Measurements from ENCODE around the gene FOXD1.
"Not testable (repeated sequence)": the region's sequence is repeated elsewhere in the genome, so short reads cannot be mapped to it uniquely, and the experiment has no call there.

FOXD1 gene

DNA sequence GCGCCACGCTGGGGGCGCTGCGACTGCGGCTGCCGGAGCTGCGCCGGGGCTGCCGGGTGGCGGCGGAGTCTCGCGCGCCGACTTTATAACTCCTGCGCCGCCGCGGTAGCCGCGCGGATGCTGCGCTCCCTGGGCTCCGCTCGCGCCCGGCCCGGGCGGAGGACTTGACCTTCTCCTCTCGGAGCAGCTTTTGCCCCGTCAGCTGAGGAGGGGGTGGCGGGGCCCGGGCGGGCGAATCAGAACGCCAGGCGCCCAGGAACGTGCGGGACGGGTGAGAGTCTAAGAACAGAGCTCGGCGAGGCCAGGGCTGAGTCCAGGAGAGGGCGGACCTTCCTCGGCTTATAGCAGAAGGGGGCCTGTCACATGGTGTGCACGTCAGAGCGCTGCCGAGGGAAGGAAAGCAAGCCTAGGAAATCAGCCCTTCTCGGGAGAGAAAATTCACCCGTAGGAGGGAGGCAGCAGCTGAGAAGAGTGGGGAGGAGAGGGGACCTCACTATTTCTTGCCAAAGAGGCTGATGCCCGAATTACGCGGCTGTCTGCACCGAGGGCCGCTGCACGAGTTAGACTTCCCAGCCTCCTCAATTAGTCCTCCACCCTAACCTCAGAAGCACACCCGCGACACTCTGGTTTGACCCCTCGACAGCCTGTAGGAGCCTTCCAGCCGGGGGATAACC, at the start of gene FOXD1:
TSS of gene FOXD1 (minus strand) at position 315 of the 674 bp plus-strand sequence. CDS start 415 bp downstream, outside the sequence.
- peak; percentile 42 for DNase-seq

- no peak for DNase-seq
These were observed 49.0 kb upstream of the FOXD1 start for GRCh38 chr5:73497497-73498056.

GRCh38 chr5:73496984-73497457, 48.4 kb upstream of the FOXD1 start:
- no peak for DNase-seq

GRCh38 chr5:73495772-73496335, 47.3 kb upstream of the FOXD1 start:
- no peak for DNase-seq

DNA sequence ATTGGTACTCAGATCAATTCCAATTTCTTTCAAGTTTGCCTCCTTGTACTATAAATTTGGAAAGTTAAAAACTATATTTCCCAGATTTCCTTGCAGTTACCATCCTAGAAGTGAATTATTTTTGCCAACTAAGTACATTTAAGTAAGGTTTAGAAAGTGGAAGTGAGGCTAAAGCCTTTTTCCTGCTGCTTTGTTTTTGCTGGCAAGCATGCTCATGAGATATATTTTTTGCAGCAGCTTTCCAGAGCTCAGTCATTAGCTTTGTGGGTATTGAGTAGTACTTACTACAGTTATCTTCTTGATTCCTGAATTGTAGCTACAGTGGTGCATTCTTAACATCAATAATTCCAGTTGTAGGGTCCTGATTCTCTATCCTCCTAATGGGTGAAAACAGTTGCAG, 46.1 kb upstream of the FOXD1 start:
- DNase-seq, result no peak

GRCh38 chr5:73493421-73493820, 44.8 kb upstream of the FOXD1 start:
- no peak for DNase-seq

DNA sequence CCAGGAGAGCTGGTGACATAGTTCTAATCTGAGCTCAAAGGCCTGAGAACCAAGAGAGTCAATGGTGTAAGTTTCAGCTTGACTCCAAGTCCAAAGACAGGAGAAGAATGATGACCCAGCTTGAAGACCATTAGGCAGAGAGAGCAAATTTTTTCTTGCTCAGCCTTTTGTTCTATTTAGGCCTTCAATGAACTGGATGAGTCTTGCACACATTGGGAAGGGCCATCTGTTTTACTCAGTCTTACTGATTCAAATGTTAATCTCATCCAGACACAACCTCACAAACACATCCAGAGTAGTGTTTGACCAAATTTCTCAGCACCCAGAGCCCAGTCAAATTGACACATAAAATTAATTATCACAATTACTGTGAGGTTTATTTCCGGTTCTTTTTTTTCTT, 42.6 kb upstream of the FOXD1 start:
- DNase-seq, result no peak

GRCh38 chr5:73490088-73490487, 41.5 kb upstream of the FOXD1 start:
- DNase-seq, result no peak

- DNase-seq, result no peak
These were observed 40.2 kb upstream of the FOXD1 start for GRCh38 chr5:73488806-73489205.

DNA sequence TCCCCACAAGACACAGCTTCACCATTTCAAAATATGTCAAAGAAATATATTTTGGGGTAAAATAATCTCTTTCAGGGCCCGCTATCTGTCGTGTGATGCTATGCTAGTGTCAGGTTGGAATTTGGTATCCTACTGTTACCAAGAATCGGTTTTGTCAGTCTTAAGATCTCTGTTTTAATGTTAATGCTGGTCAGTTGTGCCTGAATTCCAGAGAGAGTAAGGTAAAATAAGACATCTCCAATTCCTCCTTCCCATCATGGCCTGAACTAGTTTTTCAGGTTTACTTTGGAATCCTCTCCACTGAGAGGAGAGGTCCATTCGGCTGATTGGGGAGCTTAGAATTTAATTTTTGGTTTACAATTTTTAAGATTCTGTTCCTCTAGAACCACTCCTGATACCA, 39.2 kb upstream of the FOXD1 start:
- no peak for DNase-seq

DNA sequence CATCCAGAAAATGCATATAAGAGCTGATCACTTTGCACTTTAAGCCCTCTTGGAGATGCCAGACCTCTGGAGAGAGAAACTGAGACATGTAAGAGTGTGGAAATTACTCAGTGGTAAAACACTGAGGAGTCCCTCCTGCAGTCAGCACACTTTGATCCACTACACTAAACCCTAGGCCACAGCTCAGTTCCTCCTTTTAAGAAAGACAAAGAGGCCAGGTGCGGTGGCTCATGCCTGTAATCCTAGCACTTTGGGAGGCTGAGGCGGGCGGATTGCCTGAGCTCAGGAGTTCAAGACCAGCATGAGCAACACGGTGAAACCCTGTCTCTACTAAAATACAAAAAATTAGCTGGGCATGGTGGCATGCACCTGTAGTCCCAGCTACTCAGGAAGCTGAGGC, 38.7 kb upstream of the FOXD1 start:
- not testable (repeated sequence) for DNase-seq

- DNase-seq, result no peak
These were observed 37.7 kb upstream of the FOXD1 start for GRCh38 chr5:73486119-73486899.

GRCh38 chr5:73485715-73486114, 37.1 kb upstream of the FOXD1 start:
- no peak for DNase-seq

- no peak for DNase-seq
These were observed 35.9 kb upstream of the FOXD1 start for GRCh38 chr5:73484511-73484910.

DNA sequence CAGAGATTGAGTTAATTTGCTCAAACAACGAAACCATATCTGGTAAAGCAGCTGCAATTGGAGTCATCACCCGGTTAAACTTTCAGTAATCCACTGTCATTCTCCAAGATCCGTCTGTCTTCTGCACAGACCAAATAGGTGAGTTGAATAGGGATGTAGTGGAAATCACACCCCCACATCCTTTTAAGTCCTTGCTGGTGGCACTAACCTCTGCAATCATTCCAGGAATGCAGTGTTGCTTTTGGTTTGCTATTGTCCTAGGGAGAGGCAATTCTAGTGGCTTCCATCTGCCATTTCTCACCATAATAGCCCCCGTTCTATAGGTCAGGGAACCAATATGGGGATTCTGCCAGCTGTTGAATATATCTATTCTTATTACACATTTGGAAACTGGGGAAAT, 35.1 kb upstream of the FOXD1 start:
- DNase-seq, result no peak

GRCh38 chr5:73482383-73483136, 34.0 kb upstream of the FOXD1 start:
- no peak for DNase-seq

DNA sequence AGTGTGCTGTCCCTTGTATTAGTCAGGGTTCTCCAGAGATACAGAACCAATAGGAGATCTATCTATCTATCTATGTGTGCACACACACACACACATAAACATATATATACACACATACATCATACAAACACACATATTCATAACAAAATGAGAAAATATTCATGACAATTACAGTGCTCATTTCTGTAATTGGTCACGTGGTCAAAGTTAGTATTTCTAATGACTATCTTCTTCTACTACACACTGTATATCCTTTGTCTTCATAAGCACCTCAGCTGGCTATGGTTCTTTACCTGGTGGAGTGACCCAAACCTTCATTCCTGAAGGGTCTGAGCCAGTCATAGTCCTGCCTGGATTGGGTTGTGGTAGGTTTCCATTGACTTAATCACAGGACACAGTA, 31.9 kb upstream of the FOXD1 start:
- DNase-seq, result no peak

DNA sequence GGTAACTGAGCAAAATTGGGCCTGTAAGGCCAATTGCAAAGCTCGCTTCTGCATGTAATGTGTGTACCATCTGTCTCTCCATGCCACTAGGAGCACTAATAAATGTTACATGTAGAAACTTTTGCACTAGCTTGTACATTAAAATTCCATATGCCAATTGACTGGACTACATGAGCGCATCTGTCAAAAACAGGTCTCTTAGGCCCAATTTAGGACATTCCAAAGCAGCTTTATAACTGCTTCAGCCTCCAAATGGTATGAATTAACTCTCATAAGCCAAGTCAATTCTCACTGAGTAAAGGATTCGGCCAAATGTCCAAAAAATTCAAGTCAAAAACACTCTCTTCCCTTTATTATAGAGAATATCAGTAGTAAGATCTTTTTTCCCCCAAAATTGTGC, 23.5 kb upstream of the FOXD1 start:
- DNase-seq, result no peak

DNA sequence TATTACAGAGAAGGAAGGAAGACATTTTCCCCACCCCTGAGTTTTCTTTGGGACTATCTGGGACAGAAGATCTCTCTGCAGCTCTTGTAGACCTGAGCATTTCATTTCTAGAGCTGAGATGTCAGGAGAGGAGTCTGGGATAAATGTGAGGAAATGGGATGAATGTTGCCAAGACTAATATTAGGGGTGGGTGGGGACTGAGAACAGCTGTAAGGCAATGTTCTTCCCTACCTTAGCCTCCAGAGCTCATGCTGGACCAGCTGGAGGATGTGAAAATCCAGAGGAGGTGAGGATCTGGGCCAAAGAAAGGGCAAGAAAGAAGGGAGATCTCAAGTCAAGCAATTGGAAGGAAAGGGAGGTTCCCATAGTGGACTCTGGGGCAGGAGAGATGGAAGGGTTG, 23.1 kb upstream of the FOXD1 start:
- no peak for DNase-seq

GRCh38 chr5:73469878-73470277, 21.3 kb upstream of the FOXD1 start:
- no peak for DNase-seq

DNA sequence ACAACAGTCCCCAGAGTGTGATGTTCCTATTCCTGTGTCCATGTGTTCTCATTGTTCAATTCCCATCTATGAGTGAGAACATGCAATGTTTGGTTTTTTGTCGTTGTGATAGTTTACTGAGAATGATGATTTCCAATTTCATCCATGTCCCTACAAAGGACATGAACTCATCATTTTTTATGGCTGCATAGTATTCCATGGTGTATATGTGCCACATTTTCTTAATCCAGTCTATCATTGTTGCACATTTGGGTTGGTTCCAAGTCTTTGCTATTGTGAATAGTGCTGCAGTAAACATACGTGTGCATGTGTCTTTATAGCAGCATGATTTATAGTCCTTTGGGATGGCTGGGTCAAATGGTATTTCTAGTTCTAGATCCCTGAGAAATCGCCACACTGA, 20.1 kb upstream of the FOXD1 start:
- not testable (repeated sequence) for DNase-seq

GRCh38 chr5:73464016-73464745, 15.6 kb upstream of the FOXD1 start:
- DNase-seq, result no peak
